Measurements from ENCODE around the gene AFAP1L1. TPM values are rescaled to one million over a fixed set of nuclear protein-coding genes. Genes with fewer than 3 reads are reported as not detected.

AFAP1L1 gene
- total and polyA plus RNA-seq, 2 of the 13 experiments (the other 11 are each of a cell fraction or from before 2014, with no cell fraction given), result 0.38 to 1.0 TPM

DNA sequence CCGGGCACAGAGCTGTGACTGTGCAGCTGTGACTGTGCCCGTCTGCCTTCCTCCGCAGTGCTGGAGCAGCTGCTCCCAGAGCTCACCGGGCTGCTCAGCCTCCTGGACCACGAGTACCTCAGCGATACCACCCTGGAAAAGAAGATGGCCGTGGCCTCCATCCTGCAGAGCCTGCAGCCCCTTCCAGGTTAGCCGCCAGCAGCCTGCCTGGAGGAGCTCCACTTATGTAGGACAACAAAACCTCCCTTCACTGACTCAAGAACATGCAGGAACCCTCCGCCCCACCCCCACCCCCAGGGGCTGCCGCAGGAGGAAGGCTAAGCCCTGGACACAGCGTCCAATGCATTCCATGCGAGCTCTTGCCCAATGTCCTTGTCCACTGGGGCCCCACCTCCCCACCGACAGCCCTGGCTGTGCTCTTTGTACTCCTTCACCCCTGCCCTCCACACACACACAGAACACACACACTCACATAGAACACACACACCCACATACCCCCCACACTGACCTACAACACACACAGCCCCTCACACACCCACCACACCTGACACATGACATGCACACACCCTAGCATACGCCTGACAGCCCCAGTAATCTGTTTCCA, 27.9 kb downstream of the AFAP1L1 start:
- H3K9me3 ChIP-seq (ENCODE audit: low read length), result no peaks in the 10 kb centered on the region
- H3K36me3 ChIP-seq (replicated peaks in 1 of 2; ENCODE audit: control insufficient read depth in 1 of 2, insufficient read depth in 2 of 2, low read length in 2 of 2), result no peaks in the 10 kb centered on the region
- peak overlapping the region; percentile 31 for H3K27ac ChIP-seq (ENCODE audit: extremely low read length, insufficient read depth, low read length)
- WGBS (ENCODE audit: low lambda C conversion rate), result 35% methylated on average over 9 of the region's 14 CpGs
- no peak overlapping the region for H3K9ac ChIP-seq (ENCODE audit: insufficient read depth, low read depth, low read length)
- ATAC-seq (peak; percentile 87), FAIRE-seq (peak; percentile 40), DNase-seq (ENCODE audit: low spot score) (peak; percentile 59)
- in situ Hi-C loops (cut with HindIII; ENCODE audit: extremely low pct_ligation_motif_present, low pct_unique_long_range_greater_than_20kb) (no loop called here), intact Hi-C loops (cut with micrococcal nuclease; ENCODE audit: unreplicated experiment) (no loop called here)
- no peak overlapping the region for H2AFZ ChIP-seq (ENCODE audit: low read length)
- H3K79me2 ChIP-seq (ENCODE audit: insufficient read depth, low read length), result no peaks in the 10 kb centered on the region
- no peaks in the 10 kb centered on the region for H3K27me3 ChIP-seq (ENCODE audit: control insufficient read depth in 1 of 2, insufficient read depth in 2 of 2, low read length in 2 of 2)
- H3K4me2 ChIP-seq (ENCODE audit: low read depth, low read length), result peak overlapping the region; percentile 59
- no TSS peak for BruUV-seq (replicated peaks)
- no peaks in the 10 kb centered on the region for H4K20me1 ChIP-seq (ENCODE audit: insufficient read depth, low read length)
- peaks cover 27% of the 10 kb centered on the region for H3K4me1 ChIP-seq (ENCODE audit: insufficient read depth, low read length)
- POLR2A ChIA-PET, result interaction anchor here (0.9 to 1.8 kb wide), 3 partner anchors 21 to 46 kb away, joined by 4 to 11 read pairs (median 4); partner anchors contain the start of genes AFAP1L1 and GRPEL2
- peak overlapping the region in 1 of 3 experiments; percentile 39; a peak in 1 of 6 replicates for H3K4me3 ChIP-seq (replicated peaks in 1 of 3; ENCODE audit: insufficient read depth in 1 of 3, low read depth in 2 of 3, low read length in 3 of 3)
- CTCF ChIA-PET (ENCODE audit: low intra/inter-chr PET ratio, low total read pairs), result no interaction called here
- TF ChIP-seq ZNF142 (CRISPR knock-in tag; IDR thresholded peaks at IDR 0.05) (no peak), ZMYM3 (CRISPR knock-in tag; IDR thresholded peaks at IDR 0.05) (peak; percentile 58), RARG (CRISPR knock-in tag; IDR thresholded peaks at IDR 0.05; ENCODE audit: low read depth) (no peak), GABPB1 (CRISPR knock-in tag; IDR thresholded peaks at IDR 0.05) (0 out of 2 replicates have a peak, but pooled peaks have one; percentile 28), ZNF354B (CRISPR knock-in tag; IDR thresholded peaks at IDR 0.05) (no peak), RXRB (CRISPR knock-in tag; IDR thresholded peaks at IDR 0.05; ENCODE audit: borderline replicate concordance) (peak; percentile 63; the same call in 1 of the 2 replicates), ZNF644 (CRISPR knock-in tag; IDR thresholded peaks at IDR 0.05; ENCODE audit: low read depth) (peak; percentile 54; the same call in 1 of the 2 replicates), ZNF746 (CRISPR knock-in tag; IDR thresholded peaks at IDR 0.05) (peak; percentile 72; the same call in 1 of the 2 replicates), ZNF782 (CRISPR knock-in tag; IDR thresholded peaks at IDR 0.05; ENCODE audit: borderline replicate concordance) (0 out of 2 replicates have a peak, but pooled peaks have one; percentile 37), RFX5 (IDR thresholded peaks at IDR 0.05; ENCODE audit: low read depth, low read length) (0 out of 2 replicates have a peak, but pooled peaks have one; percentile 11), HMGXB4 (CRISPR knock-in tag; IDR thresholded peaks at IDR 0.05; ENCODE audit: borderline replicate concordance in 1 of 2, low read depth in 1 of 2) (0 out of 4 replicates have a peak, but pooled peaks of 1 of the 2 experiments have one; percentile 18), ZC3H4 (CRISPR knock-in tag; IDR thresholded peaks at IDR 0.05; ENCODE audit: borderline replicate concordance) (no peak)
- TF ChIP-seq, protein P1, sequence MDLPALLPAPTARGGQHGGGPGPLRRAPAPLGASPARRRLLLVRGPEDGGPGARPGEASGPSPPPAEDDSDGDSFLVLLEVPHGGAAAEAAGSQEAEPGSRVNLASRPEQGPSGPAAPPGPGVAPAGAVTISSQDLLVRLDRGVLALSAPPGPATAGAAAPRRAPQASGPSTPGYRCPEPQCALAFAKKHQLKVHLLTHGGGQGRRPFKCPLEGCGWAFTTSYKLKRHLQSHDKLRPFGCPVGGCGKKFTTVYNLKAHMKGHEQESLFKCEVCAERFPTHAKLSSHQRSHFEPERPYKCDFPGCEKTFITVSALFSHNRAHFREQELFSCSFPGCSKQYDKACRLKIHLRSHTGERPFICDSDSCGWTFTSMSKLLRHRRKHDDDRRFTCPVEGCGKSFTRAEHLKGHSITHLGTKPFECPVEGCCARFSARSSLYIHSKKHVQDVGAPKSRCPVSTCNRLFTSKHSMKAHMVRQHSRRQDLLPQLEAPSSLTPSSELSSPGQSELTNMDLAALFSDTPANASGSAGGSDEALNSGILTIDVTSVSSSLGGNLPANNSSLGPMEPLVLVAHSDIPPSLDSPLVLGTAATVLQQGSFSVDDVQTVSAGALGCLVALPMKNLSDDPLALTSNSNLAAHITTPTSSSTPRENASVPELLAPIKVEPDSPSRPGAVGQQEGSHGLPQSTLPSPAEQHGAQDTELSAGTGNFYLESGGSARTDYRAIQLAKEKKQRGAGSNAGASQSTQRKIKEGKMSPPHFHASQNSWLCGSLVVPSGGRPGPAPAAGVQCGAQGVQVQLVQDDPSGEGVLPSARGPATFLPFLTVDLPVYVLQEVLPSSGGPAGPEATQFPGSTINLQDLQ (CRISPR knock-in tag; IDR thresholded peaks at IDR 0.05), result no peak

Data from HepG2 (cell line).